ENCODE results near the gene SUCLG1.
"Not testable (repeated sequence)": the region's sequence is repeated elsewhere in the genome, so short reads cannot be mapped to it uniquely, and the experiment has no call there.

The SUCLG1 gene

DNA sequence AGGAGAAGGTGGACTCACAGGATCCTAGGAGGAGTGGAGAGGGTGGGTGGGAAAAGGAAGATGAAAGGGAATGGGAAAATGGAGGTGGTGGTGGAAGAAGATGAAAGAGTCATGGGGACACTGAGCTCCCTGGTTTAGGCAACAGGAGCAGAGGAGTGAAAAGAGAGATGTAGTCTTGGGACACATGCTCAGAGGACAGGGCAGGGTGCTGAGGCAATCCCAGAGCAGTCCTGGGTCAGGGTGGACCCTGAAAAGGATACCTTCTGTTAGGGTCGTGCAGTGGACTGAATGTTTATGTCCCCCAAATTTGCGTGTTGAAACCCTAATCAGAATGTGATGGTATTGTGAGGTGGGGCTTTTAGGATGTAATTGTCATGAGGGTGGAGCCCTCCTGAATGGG, 37.9 kb downstream of the SUCLG1 start:
- no peak for DNase-seq (ENCODE audit: low read depth in 2 of 2)

DNA sequence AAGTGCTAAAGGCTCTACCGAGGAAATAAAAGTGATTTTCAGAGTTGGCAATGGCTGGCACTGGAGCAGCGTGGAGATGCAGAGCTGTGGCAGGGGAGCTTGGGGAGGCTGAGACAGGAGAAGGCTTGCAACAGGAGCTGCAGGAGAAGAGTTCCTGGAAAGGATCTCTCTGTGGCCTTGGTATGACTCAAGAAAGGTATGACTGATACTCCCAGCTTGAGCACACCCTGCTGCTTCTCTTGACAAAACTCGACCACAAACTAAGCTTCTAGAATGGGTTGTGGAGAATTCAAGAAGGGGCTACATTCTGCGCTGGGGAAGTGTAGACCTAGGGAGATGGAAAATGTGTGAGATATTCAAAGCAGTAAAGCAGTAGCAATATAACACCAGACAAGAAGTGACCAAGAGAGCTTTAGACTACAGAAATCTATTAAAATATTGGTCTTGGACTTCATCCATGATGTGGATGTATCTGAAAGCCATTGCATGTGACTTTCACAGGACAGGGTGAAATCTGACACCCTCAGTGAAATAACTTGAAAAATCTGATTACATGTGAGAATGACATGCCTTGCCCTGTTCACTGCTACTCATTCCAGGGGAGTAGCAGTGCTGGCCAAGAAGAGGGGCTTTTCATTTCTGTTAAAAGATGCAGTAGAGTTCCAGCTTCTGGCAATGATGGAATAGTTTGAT, 41.5 kb downstream of the SUCLG1 start:
- DNase-seq (ENCODE audit: low read depth in 2 of 2), result no peak

DNA sequence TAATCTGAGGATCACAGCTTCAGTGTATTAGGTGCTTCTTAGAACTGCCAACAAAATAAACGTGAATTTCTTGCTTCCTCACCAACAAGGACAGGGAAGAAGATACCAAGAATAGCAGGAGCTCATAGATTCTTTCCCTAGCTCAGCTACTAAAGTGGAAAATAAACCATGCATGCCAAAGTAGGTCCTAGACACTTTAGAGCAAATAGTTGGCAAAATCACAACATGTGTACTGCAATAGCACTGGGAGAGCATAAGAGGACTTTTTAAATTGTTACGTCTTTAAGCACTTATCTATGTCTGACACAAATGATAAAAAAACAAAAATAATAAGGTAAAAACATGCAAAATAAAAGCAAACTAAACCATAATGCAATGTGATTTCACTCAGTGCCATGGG, 49.5 kb downstream of the SUCLG1 start:
- DNase-seq (ENCODE audit: low read depth in 2 of 2), result no peak

DNA sequence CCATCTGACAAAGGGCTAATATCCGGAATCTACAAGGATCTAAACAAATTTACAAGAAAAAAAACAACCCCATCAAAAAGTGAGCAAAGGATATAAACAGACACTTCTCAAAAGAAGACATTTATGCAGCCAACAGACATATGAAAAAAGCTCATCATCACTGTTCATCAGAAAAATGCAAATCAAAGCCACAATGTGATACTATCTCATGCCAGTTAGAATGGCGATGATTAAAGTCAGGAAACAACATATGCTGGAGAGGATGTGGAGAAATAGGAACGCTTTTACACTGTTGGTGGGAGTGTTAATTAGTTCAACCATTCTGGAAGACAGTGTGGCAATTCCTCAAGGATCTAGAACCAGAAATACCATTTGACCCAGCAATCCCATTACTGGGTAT, 57.0 kb downstream of the SUCLG1 start:
- DNase-seq (ENCODE audit: low read depth in 2 of 2), result not testable (repeated sequence)

DNA sequence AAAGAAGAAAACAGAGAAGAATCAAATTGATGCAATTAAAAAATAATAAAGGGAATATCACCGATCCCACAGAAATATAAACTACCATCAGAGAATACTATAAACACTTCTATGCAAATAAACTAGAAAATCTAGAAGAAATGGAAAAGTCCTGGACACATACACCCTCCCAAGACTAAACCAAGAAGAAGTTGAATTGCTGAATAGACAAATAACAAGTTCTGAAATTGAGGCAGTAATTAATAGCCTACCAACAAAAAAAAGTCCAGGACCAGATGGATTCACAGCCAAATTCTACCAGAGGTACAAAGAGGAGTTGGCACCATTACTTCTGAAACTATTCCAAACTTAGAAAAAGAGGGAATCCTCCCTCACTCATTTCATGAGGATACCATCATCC, 59.2 kb downstream of the SUCLG1 start:
- DNase-seq (ENCODE audit: low read depth in 2 of 2), result not testable (repeated sequence)

DNA sequence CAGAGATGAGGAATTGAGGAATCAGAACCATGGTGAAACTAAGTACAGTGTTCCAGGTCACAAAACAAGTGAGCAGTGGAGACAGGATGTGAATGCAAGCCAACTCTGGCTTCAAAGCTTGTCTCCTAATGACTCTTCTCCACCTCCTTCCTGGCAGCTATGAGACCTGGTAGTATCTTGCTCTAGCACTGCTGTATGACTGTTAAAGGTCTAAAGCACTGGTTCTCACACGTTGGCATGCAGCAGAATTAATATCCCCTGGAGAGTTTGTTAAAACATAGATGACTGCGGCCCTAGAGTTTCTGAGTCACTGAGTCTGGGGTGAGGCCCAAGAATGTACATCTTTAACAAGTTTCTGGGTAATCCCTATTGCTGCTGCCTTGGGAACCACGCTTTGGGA, 63.3 kb downstream of the SUCLG1 start:
- no peak for DNase-seq (ENCODE audit: low read depth in 2 of 2)

DNA sequence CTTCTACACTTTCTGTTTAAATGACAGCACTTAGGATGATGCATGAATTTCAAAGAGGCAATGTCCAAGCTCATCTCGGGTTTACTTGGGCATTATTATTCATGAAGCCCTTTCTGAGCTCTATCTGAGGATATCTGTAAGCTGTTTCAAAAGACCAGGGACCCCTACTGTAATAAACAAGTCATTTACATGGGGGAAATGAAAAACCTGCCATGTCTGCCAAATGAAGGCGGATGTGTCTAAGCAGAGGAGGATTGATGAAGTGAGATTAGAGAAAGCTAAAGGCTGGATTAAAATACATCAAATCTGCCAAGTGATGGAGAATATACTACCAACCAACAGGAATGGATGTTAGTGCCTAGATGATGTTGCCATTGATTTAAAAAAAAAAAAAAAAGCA, 64.5 kb downstream of the SUCLG1 start:
- no peak for DNase-seq (ENCODE audit: low read depth in 2 of 2)

DNA sequence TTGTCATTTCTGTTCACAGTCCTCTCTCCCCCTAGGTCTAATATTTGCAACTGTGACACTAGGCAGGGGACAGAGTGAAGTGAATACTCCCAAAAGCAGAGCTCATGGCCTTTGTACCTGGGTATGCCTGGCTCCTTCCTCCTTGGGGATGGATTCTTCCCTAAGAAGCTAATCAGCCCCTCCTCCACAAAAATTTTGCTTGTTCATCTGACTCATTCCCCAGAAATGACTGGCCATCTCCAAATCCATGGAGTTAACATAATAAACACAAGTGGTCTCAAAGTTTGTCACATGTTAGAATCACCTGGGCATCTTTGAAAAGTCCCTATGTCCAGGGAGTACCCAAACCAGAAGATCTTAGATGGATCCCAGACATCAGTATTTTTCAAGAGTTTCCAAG, 65.3 kb downstream of the SUCLG1 start:
- no peak for DNase-seq (ENCODE audit: low read depth in 2 of 2)

DNA sequence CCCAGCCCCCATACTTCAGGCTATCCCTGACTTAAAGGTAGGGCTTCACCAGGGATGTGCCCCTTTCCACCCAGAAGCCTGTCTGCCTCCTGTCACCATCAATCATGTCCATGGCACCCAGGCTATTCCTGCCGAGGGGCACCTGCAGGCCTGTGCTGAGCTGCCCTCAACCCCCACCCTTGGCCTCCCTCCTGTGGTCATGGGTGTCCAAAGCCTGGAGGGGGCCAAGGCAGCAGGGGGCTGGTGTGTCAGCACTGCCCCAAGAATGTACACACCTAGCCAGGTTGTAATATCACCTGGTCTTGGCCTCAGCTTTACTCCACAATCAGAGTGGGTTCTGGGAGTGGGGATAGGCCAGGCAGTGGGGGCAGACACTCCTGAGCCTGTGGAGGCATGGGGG, 69.3 kb downstream of the SUCLG1 start:
- DNase-seq (ENCODE audit: low read depth in 2 of 2), result no peak

DNA sequence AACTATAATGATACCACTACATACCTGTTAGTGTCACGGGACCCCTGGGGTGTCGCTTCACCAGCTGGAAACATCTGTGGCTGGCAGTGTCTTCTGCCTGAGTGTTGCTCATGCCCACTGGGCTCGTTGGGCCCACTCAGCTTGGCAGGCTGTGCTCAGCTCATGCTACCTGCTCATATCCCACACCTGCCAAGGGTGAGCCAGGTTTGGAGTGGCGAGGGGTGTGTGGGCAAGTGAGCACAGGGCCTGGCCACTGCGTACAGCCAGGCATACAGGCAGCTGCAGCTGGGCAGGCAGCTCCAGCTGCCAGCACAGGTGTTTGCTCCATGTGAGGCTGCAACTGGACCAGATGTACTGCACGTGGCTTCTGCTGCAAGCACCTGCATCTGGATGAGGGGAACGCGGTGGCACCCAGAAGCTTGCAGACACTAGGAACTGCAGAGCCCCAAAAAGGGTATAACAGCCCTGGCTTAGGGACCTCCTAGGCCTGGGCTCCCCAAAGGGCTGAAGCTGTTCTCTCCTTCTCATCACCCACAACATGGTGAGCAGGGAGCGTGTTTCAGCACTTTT, 70.1 kb downstream of the SUCLG1 start:
- DNase-seq (ENCODE audit: low read depth in 2 of 2), result no peak

DNA sequence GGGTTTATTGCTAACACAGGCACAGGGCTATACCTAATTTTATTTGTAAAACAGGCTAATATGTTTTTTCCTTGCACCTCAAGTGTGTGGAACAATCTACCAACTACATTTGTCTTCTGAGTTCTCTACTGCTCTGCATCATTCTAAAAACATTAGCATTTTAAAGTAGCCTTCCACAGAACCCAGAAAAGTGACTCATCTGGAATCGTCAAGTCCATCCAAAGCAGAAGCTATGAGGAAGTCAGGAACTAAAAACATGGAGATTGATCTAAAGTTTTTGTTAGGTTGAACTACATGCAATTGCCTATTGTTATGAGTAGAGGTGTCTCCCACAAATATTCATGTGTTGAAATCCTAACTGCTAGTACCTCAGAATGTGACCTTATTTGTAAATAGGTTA, 70.9 kb downstream of the SUCLG1 start:
- no peak for DNase-seq (ENCODE audit: low read depth in 2 of 2)

DNA sequence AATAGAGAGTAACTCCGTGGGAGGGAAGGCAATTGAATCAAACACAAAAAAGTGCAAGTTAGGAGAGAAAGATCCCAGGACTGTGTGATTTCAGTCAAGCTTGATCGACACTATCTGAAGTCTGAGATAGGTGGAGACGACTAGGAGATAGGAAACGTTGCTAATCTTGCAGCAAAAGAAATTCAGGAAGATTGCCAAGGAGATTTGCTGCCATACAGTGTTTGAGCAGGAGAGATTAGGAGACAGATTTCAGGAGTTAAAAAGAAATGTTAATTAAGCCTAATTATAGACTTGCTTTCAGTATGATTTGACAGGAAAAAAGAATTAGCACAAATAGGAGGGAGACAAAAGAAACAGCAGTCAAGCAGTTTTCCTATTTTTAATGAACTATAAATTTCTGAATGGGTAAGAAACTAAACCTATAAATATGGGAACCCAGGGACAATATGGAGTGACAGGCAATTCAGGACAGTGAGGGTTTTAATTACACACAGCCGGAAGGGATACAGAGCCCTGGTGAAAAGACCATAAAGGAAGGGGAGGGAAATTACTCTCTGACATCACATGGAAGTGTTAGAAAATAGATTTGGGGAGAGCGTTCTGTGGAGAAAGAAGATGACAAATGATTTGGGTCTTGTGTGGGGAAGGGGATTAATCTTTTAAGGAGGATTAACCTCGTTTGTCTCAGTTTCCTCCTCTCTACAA, 72.6 kb downstream of the SUCLG1 start:
- no peak for DNase-seq (ENCODE audit: low read depth in 2 of 2)

DNA sequence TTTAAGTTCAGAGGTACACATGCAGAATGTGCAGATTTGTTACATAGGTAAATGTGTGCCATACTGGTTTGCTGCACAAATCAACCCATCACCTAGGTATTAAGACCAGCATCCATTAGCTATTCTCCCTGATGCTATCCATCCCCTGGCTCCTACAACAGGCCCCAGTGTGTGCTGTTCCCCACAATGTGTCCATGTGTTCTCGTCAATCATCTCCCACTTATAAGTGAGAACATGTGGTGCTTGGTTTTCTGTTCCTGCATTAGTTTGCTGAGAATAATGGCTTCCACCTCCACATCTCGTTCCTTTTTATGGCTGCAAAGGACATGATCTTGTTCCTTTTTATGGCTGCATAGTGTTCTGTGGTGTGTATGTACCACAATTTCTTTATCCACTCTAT, 75.8 kb downstream of the SUCLG1 start:
- no peak for DNase-seq (ENCODE audit: low read depth in 2 of 2)

DNA sequence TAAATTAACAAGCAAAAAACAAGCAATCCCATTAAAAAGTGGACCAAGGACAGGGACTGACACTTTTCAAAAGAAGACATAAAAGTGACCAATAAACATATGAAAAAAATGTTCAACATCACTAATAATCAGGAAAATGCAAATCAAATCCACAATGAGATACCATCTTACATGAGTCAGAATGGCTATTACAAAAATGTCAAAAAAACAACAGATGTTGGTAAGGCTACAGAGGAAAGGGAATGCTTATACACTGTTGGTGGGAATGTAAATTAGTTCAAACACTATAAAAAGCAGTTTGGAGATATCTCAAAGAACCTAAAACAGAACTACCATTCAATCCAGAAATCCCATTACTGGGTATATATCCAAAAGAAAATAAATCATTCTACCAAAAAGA, 78.2 kb downstream of the SUCLG1 start:
- DNase-seq (ENCODE audit: low read depth in 2 of 2), result no peak

DNA sequence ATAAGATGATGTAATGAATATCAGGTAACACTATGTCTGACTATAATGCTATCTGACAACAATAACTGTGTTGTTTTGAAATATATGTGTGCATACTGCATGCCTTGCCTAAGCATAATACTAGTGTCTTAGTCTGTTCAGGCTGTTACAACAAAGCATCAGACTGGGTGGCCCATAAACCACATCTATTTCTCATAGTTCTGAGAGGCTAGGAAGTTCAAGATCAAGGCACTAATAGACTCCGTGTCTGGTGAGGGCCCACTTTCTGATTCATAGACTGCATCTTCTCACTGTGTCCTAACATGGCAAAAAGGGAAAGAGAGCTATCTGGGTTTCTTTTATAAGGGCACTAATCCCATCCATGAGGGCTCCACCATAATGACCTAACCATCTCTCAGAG, 80.1 kb downstream of the SUCLG1 start:
- DNase-seq (ENCODE audit: low read depth in 2 of 2), result no peak

DNA sequence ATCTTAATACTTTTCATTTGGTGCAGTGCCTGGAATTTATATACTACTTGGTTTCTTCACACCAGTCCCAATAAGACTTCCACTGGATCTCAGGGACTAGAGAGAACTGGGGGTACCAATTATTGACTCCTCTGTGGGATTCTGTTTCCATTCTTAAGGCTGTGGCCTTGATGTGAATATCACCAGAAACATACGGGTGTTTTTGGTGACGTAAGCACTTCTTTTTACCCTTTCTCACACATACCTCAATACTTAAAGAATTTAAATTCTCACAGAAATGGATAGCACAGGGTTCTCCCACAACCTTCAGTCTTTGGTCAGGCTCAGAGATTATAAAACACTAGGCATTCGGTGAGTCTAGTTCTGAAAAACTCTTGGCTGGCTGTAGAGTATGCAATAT, 84.1 kb downstream of the SUCLG1 start:
- no peak for DNase-seq (ENCODE audit: low read depth in 2 of 2)

DNA sequence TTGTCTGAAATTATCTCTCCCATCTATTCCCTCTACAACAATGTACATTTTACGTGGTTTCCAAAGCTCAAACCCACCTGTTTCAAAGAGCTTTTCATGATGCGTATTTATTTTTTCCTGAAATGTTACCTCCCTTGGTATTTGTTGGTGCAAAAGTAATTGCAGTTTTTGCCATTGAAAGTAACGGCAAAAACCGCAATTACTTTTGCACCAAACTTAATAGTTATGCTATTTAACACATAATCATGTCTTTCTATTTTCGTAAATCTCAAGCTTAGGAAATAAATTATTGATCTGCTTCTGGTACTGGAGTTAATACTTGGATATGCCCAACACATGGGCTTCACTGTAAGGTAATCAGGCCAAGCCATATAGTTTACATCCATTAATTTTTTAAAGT, 85.2 kb downstream of the SUCLG1 start:
- DNase-seq (ENCODE audit: low read depth in 2 of 2), result no peak
